OCI-LY1 (cell line): ENCODE data around the gene VSIR.

Experiments used
- CTCF ChIP-seq: fragments of 200-600 bp; sonication (generic), shearing (Covaris generic); IDR thresholded peaks from 2 replicates; pipeline ENCODE4 v1.5.1; 2017; ENCODE audit warnings: mild to moderate bottlenecking, antibody characterized with exemption, low read length, moderate library complexity, mixed read lengths
- EZH2 ChIP-seq: fragments of 200-600 bp; sonication (generic), shearing (Covaris generic); IDR thresholded peaks from 2 replicates; pipeline ENCODE4 v1.8.0; 2017; ENCODE audit warnings: borderline replicate concordance, mixed run types, mild to moderate bottlenecking, antibody characterized with exemption, low read length, moderate library complexity, mixed read lengths

- TF ChIP-seq CTCF (no peak), EZH2 (no peak)
Observed at GRCh38 chr10:71726580-71727104, 46.7 kb downstream of the VSIR start.
